HG02571 (cell line): ENCODE data around the gene AP5Z1.
A peak's percentile ranks its signal among the peaks of the same experiment; 100 is the strongest.

ENCODE experiments used
- ATAC-seq: cut with Tn5 transposase; IDR thresholded peaks from one replicate; pipeline ENCODE4 v1.9.1; 2021; ENCODE audit warnings: mild to moderate bottlenecking, moderate library complexity; ENCODE audit not compliant: unreplicated experiment

The AP5Z1 gene

DNA sequence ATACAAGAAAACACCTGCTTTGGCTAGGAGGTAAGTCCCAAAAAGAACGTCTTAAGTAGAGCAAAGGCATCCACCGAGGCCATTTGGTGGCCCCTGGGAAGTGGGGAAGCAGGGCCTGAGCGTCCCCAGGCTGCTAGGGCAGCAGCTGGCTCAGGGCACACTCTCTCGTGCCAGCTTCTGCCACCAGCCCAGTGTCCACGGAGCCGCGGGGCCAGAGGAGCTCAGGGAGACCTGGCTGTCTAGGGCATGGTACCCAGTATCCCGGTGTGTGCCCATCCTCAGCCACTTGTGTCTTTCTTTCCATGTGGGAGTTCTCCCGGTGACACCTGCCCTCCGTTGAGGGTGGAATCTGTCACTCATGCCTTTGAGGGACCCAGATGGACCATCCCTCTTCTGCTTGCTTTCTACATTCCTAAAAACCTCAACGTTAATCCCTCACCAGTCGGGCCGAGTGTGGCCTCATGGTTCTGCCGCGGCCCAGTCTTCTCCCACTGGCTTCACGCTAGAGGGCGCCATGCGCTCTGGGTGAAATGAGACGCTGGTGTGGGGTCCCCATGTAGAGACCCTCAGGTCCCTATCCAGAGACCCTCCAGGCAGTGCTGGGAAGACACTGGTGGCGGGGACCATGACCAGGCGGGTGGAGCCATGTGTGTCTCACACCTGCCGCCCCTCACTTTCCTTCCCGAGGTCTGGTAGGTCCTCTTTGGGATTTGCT lies 9.5 kb upstream of the AP5Z1 start:
- no peak for ATAC-seq

DNA sequence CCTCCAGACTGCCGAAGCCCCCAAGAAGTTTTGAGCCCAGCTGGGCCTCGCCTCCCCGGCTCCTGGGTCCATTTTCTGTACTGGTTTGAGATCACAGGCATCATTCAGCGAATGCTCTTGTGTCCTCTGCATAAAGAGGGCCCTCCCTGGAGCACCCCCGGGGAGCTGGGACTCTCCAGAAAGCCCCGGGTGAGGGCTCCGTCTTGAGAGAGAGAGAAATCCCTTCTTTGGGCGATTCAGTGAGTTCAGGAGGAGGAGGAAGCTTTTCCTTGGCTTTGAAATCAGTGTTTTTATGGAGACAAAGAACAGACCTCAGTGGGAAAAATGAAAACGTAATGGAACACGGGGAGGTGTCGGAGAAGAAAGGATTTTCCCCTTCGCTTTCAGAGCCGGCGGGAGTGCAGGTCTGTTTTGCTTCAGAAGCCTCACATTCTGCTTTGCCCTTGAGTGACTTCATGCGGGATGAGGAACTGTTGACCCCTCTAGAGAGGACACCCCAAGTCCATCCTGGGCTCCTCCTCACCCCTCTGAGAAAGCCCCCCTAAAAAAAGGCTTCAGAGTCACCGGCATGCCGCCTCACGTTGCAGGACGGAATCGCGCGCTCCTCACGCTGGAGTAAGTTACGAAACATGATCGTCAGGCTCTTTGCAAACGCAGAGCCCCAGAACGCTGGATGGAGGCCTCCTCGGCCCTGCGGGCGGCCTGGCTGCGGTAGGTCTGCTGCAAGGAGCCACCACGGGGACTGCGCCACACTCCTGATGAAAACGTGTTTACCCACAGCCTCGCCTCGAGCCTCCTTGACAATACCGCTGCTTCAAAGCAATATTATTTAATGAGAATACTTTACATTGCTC lies 8.5 kb upstream of the AP5Z1 start:
- ATAC-seq, result no peak

DNA sequence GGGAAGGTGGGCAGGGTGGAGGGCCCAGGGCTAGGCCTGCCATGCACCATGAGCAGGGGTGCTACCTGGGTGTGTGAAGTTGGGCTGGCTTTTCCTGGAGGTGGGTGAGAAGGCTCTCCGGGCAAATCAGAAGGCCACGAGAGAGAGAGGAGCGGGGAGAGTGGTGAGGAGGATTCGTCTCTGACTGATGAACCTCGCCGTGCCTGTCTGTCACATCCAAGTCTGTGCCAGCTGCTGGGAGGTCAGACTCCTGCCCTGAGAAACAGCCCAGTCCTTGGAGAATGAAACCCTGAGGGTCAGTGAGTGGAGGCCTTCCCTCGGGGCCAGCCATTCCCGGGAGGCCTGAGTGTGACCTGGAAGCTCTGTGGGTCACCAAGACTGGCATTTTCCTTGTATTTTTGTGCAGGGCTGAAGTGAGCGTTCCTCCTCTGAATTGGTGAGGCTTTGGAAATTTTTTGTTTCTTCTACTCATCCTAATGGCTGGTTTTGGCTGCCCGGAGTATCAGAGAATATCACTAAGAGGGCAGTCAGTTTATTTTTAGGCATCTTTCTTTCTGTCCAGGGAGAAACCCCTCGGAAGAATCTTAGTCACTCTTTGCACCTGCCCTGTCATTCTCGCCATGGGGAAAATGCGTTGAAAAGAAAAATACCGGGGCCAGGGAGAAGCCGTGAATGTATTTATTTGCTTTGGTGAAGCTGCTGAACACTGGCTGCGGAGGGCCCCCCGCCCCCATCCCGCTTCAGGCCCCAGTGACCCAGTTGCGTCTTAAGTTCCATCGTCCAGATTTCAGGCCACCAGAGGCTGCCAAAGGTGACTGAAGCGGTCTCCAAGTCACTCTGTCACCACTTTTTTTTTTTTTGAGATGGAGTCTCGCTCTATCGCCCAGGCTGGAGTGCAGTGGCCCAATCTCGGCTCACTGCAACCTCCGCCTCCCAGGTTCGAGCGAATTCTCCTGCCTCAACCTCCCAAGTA lies 6.5 kb upstream of the AP5Z1 start:
- ATAC-seq, result no peak

DNA sequence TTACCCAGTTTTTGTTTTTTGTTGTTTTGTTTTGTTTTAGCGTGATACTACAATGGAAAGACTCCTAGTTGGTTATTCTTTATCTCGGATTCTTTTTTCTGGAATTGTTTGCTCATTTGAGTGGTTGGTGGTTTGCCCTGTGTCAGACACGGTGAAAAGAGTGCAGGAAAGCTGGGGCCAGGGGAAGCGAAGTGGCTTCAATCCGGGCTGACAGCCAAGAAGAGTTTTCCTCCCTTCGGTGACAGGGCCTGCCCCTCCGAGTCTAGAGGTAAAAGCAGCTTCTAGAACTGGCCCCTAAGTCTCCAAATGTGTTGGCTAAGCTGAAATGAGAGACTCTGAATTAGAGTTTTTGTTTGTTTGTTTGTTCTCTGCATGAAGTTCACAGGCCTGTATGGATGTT lies 5.7 kb upstream of the AP5Z1 start:
- ATAC-seq, result no peak

- ATAC-seq, result no peak
Measured at GRCh38 chr7:4770886-4771285, 4.5 kb upstream of the AP5Z1 start.

DNA sequence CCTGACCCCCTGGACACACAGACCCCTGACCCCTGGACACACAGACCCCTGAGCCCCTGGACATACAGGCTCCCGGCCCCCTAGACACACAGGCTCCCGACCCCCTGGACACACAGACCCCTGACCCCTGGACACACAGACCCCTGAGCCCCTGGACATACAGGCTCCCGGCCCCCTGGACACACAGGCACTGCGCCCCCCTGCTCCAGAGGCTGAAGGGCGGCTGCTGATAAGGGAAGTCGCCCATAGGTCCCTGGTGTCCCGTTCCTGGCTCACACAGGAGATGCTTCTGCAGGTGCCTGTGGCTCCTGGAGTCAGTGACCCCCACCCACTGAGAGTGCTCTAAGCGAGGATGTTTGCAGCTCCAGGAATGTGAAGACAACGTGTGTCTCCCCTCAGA lies 3.7 kb upstream of the AP5Z1 start:
- no peak for ATAC-seq

DNA sequence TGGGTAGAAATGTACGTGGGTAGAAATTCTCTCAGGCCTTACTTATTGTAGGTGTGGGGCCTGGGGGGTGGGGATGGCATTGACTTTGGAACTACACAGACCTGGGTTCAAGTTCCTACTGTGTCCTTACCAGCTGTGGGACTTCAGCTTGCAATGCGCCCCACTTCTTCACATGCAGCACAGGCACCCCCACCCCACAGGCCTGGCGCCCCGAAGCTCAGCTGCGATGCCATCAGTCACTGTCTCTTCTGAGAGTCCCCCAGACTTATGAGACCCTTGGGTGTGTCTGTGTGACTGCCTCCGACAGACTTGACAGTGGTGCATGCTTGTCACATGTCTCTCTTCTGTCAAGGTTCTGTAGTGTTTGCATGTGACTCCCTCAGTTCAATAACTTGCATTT lies 3.1 kb upstream of the AP5Z1 start:
- no peak for ATAC-seq

- ATAC-seq, result no peak
Measured at GRCh38 chr7:4774007-4774406, 1.4 kb upstream of the AP5Z1 start.

DNA sequence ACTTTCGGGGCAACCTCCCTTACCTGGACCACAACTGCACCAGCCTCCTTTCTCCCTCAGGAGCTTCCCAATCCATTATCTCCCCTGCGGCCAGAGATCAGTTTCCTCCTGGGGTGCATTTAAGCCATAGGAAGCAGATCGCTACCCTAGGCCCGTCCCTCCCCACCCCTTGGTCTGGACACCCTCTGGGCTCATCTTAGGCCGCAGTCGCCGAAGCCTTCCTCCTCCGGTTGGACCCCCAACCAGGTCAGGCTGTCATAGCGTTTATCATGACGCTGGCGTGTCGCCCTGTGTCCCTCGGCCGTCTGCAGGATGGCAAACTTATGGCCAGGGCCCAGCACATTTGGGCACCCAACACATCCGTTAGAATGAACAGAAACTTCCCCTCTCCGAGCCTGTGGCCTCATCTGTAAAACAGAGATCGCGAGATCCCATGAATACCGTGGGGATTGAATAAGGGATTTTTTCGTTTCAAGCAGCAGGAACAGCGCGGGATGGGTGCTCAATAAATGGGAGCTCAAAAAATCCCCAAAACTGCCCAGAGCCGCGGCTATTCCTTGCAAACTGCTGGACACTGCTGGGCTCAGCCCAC lies 669 bp upstream of the AP5Z1 start:
- ATAC-seq, result peak; percentile 22

DNA sequence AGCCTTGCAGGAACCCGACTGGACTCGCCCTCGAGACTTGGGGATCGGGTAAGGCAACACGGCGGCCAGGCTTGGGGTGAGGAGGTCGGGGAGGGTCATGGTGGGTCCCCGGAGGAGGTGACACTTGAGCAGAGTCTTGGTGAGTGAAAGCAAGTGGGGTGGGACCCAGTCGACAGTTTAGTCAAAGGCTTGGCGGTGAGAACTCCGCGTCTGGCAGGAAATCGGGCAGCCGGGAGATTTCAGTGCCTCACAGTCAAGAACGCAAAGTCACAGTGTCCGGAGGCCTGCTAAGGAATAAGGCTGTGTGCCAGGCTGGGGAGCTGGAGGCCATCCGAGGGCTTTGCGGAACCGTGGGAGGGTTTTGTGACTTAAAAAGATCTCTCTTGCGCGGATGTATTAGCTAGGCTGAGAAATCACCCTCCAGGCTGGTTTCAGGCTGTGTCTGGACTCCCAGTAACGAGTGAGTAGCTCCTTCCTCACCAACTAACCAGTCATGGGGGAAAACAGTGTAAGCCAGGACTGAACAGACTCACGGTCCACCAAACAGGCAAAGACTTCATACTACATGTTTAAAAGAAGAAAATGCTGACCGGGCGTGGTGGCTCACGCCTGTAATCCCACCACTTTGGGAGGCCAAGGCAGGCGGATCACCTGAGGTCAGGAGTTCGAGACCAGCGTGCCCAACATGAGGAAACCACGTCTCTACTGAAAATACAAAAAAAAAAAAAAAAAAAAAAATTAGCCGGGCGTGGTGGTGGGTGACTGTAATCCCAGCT lies 613 bp downstream of the AP5Z1 start:
- peak; percentile 9 for ATAC-seq

- ATAC-seq, result no peak
Measured at GRCh38 chr7:4779118-4779517, 3.7 kb downstream of the AP5Z1 start.

DNA sequence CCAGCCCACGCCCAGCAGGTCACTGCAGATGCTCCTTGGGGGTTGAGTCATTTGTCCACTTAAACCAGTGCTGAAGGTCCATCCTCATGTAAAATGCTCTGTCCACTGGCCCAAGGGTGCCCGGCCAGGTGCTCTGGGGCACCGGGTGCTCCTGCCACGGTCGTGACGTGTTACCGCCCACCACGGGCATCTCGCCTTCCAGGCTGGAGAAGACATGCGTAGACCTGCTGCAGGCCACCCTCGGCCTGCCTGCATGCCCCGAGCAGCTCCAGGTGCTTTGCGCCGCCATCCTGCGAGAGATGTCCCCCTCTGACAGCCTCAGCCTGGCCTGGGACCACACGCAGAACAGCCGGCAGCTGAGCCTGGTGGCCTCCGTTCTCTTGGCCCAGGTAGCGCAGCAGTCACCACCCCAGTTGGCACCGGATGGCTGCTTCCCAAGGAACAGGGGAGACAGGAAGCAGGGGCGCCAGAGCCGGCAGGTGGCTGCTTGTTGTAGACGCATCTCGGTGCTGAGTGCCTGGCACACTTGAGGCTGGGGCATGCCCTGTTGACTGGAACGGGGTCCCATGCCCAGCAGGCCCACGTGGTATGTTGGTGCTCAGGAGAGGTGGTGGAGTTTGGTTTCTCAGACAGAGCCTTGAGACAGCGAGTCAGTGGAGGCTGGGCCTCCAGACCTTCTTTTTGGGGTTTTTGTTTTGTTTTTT lies 6.1 kb downstream of the AP5Z1 start:
- ATAC-seq, result no peak

- ATAC-seq, result no peak
Measured at GRCh38 chr7:4782333-4783291, 7.2 kb downstream of the AP5Z1 start.

- no peak for ATAC-seq
Measured at GRCh38 chr7:4783292-4783652, 7.8 kb downstream of the AP5Z1 start.

GRCh38 chr7:4783762-4784351 lies 8.4 kb downstream of the AP5Z1 start:
- ATAC-seq, result no peak

DNA sequence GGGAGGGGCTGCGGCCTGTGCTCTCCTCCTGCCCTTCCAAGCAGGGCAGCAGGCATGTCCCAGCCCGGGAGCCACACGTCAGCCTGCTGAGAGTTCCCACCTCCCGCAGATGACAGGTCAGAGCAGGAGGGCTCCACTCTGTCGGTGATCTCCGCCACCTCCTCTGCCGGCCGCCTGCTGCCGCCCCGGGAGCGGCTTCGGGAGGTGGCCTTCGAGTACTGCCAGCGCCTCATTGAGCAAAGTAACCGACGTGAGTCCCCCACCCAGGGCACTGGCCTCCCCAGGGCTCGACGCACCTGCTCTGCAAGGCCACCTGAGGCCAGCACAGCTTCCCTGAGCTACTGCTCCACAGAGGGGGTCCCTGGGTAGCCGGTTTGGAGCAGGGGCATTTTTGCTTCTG lies 9.4 kb downstream of the AP5Z1 start:
- ATAC-seq, result no peak

DNA sequence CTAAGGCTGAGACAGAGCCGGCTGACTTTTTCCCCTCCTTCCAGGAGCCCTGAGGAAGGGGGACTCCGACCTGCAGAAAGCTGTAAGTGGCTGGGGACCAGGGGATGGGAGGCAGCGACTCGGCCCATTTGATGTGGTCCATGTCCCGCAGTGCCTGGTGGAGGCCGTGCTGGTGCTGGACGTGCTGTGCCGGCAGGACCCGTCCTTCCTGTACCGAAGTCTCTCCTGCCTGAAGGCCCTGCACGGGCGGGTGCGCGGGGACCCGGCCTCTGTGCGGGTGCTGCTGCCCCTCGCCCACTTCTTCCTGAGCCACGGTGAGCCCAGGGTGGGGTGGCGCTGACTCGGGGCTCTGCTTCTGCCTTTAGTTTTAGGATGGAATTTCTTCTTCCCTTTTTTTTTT lies 9.9 kb downstream of the AP5Z1 start:
- no peak for ATAC-seq

- no peak for ATAC-seq
Measured at GRCh38 chr7:4786015-4786414, 10.6 kb downstream of the AP5Z1 start.
